Vagina (tissue), 2 donors: ENCODE measurements around the gene SERGEF.

Experiments used
- POLR2A ChIP-seq, 2 donors: fragments of 450-650 bp; IDR thresholded peaks; one replicate each; pipeline ENCODE4 v1.6.1; 2017; ENCODE audit warnings: antibody characterized with exemption in 2 of 2, mild to moderate bottlenecking in 2 of 2, moderate library complexity in 2 of 2
- POLR2AphosphoS5 ChIP-seq, 2 donors: sonication (generic); formaldehyde crosslinking; IDR thresholded peaks; one replicate each; pipeline ENCODE4 v1.9.0; 2017; ENCODE audit warnings: antibody characterized with exemption in 2 of 2, mild to moderate bottlenecking in 2 of 2, low read depth in 1 of 2; ENCODE audit not compliant: insufficient read depth in 1 of 2
- TF ChIP-seq, protein P1 (sequence below), 3 experiments: fragments of 450-650 bp in 2 of 3; fragments of 200-600 bp in 1 of 3; sonication (generic) in 1 of 3; IDR thresholded peaks; one replicate each; pipeline ENCODE4 v1.5.1; 2017 to 2019; ENCODE audit warnings: antibody characterized with exemption in 3 of 3, mild to moderate bottlenecking in 2 of 3, moderate library complexity in 2 of 3

DNA sequence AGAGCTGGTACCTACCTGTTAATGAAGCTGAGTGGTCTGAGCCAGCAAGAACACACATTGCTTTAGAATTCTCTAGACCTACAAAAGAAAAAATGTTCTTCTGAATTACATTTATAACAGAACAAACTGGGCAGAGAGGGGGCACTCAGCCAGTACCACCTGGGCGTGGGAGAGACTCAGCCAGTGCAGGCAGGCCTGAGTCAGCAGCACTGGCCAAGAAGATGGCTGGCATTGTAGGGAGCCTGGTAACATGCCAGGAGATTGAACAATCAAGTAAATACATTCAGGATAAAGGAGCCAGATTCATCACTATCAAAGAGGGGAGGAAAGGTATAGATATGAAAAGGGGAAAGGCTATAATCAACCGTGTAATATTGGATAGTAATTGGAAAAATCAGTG lies 19.9 kb downstream of the SERGEF start:
- TF ChIP-seq, protein P1, sequence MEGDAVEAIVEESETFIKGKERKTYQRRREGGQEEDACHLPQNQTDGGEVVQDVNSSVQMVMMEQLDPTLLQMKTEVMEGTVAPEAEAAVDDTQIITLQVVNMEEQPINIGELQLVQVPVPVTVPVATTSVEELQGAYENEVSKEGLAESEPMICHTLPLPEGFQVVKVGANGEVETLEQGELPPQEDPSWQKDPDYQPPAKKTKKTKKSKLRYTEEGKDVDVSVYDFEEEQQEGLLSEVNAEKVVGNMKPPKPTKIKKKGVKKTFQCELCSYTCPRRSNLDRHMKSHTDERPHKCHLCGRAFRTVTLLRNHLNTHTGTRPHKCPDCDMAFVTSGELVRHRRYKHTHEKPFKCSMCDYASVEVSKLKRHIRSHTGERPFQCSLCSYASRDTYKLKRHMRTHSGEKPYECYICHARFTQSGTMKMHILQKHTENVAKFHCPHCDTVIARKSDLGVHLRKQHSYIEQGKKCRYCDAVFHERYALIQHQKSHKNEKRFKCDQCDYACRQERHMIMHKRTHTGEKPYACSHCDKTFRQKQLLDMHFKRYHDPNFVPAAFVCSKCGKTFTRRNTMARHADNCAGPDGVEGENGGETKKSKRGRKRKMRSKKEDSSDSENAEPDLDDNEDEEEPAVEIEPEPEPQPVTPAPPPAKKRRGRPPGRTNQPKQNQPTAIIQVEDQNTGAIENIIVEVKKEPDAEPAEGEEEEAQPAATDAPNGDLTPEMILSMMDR (IDR thresholded peaks at IDR 0.05), result no peak
- TF ChIP-seq POLR2A (IDR thresholded peaks at IDR 0.05), result no peak
- TF ChIP-seq POLR2AphosphoS5 (IDR thresholded peaks at IDR 0.05; ENCODE audit: insufficient read depth in 1 of 2, low read depth in 1 of 2), result no peak
